Upper lobe of left lung (tissue), 6 donors: ENCODE results near the gene TOR1B. TPM values are rescaled to one million over a fixed set of nuclear protein-coding genes. Genes with fewer than 3 reads are reported as not detected.

Experiments
- ATAC-seq, 2 donors: fragments of 200-7000 bp; cut with Tn5 transposase; one replicate each; pipeline ENCODE4 v1.9.1; 2022; ENCODE audit warnings: mild to moderate bottlenecking in 2 of 2, moderate library complexity in 2 of 2; ENCODE audit not compliant: low FRiP score in 2 of 2
- DNase-seq, 2 donors: peaks; one replicate each; pipeline ENCODE4 v3.0.0-alpha.2; 2019 to 2020
- H3K27ac ChIP-seq, 4 donors: fragments of 200-600 bp; sonication (generic); one replicate each; pipeline ENCODE4 v1.5.1; 2016 to 2019
- H3K27me3 ChIP-seq, 4 donors: fragments of 200-600 bp; sonication (generic); one replicate each; pipeline ENCODE4 v1.5.1; 2017 to 2019
- H3K36me3 ChIP-seq, 4 donors: fragments of 200-600 bp; sonication (generic); one replicate each; pipeline ENCODE4 v1.5.1; 2016 to 2019
- H3K4me1 ChIP-seq, 4 donors: fragments of 200-600 bp; sonication (generic); one replicate each; pipeline ENCODE4 v1.5.1; 2018 to 2019
- H3K4me3 ChIP-seq, 4 donors: fragments of 200-600 bp; sonication (generic); one replicate each; pipeline ENCODE4 v1.5.1; 2017 to 2019; ENCODE audit warnings: mild to moderate bottlenecking in 2 of 4, moderate library complexity in 1 of 4
- H3K9me3 ChIP-seq, 4 donors: fragments of 200-600 bp; sonication (generic); one replicate each; pipeline ENCODE4 v1.5.1; 2018 to 2019
- CTCF ChIP-seq, 6 experiments: fragments of 450-650 bp in 4 of 6; fragments of 200-600 bp in 2 of 6; sonication (generic) in 2 of 6; IDR thresholded peaks; one replicate each; pipeline ENCODE4 v1.5.1; 2016 to 2019; ENCODE audit warnings: antibody characterized with exemption in 6 of 6
- EP300 ChIP-seq, 4 donors: sonication (generic); formaldehyde crosslinking; IDR thresholded peaks; one replicate each; pipeline ENCODE4 v1.5.1; 2017; ENCODE audit warnings: antibody characterized with exemption in 4 of 4, control low read depth in 2 of 4
- POLR2A ChIP-seq, 4 donors: fragments of 450-650 bp; IDR thresholded peaks; one replicate each; pipeline ENCODE4 v1.5.1; 2016 to 2017; ENCODE audit warnings: antibody characterized with exemption in 4 of 4, mild to moderate bottlenecking in 2 of 4
- POLR2AphosphoS5 ChIP-seq, 2 donors: sonication (generic); formaldehyde crosslinking; IDR thresholded peaks; one replicate each; pipeline ENCODE4 v1.5.1; 2017; ENCODE audit warnings: antibody characterized with exemption in 2 of 2
- WGBS, 2 donors: methylation state at CpG; one replicate each; pipeline ENCODE4 v1.1.5; 2017 to 2018; 5-methylcytosine and 5-hydroxymethylcytosine counted together
- total RNA-seq, 6 donors: library from RNA; depleted of rRNA in 4 of 6; stranded (reverse); fragments of >200 nt in 4 of 6; gene quantifications; one replicate each; pipeline versions ENCODE4 v1.1.0 to v1.2.1, GENCODE V29; 2016 to 2021
- donor health status: DM: no; HTN: no; CAD: no; lungs with moderate emphysema.
- donor health status: DM: no; HTN: yes; CAD: no; lungs with severe emphysema.

Gene TOR1B
- total RNA-seq, 6 donors from 2014 or later: 13.0 to 37.4 (median 25.0) TPM

DNA sequence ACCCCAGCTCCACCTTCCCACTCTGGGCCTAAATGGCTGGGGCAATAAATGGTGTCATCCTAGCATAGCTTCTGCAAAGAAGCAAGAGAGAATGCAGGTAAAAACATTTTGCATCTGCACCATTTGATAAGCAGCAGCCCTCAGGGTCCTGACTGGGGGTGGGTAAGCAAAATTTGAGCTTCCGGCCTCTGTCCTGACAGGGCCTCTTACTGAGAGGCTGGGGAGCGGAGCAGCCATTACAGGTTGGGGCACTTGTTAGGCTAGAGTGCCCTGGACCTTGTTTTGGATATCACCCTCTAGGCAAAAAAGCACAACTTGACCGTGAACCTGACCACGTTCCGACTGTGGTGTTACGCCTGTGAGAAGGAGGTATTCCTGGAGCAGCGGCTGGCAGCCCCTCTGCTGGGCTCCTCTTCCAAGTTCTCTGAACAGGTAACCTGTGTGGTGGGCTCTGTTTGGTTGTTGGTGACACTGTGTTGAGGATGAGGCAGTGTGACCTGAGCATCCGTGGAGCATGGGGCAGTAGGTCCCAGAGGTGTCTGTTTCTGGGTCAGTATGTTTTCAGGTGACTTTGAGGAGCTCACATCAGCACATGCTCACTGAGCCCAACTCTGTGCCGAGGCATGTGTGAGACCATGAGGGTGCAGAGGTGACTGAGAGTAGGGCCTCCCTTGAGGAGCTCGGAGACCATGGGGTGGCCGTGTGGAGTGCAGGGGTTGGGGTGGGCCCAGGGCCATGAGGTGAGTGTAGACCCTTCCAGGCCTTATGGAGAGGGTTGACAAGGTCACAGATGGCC, 55.4 kb downstream of the TOR1B start:
- ATAC-seq (peak in 1 of 2 donors; percentile 39), DNase-seq (no peak)
- H3K4me3 ChIP-seq: no peak overlapping the region
- peaks cover 11 to 80% (median 44%) of the 10 kb centered on the region in 4 donors for H3K36me3 ChIP-seq
- no peak overlapping the region for H3K27ac ChIP-seq
- no peaks in the 10 kb centered on the region for H3K27me3 ChIP-seq
- H3K9me3 ChIP-seq: no peaks in the 10 kb centered on the region
- H3K4me1 ChIP-seq: no peaks in the 10 kb centered on the region
- 85 to 90% methylated on average over 11 of the region's 11 CpGs for WGBS, 2 donors
- TF ChIP-seq POLR2AphosphoS5 (IDR thresholded peaks at IDR 0.05): no peak
- TF ChIP-seq POLR2A (IDR thresholded peaks at IDR 0.05): no peak
- TF ChIP-seq CTCF (IDR thresholded peaks at IDR 0.05): no peak
- no peak for TF ChIP-seq EP300 (IDR thresholded peaks at IDR 0.05)

Other genes with a start within 250 kb of the TOR1B start
- not detected for gene C9orf50, start 182.1 kb upstream of the TOR1B start, total RNA-seq
- 10 to 100 TPM; 15.0 to 37.7 (median 23.6) TPM for gene NTMT1, start 177.0 kb upstream of the TOR1B start, total RNA-seq
- gene ASB6, start 161.0 kb upstream of the TOR1B start, total RNA-seq: 10 to 100 TPM; 15.4 to 51.3 (median 21.9) TPM
- gene PRRX2, start 137.5 kb upstream of the TOR1B start, total RNA-seq: 1 to 10 TPM in 2 of 6 donors, under 1 TPM in 1, not detected in 3; 0.61 to 5.8 (median 1.3) TPM
- gene PTGES, start 50.1 kb upstream of the TOR1B start, total RNA-seq: 1 to 10 TPM in 5 of 6 donors, under 1 TPM in 1; 0.76 to 4.2 (median 2.5) TPM
- gene TOR1A, start 21.0 kb downstream of the TOR1B start, total RNA-seq: 10 to 100 TPM; 15.6 to 56.5 (median 34.7) TPM
- 10 to 100 TPM; 17.8 to 66.6 (median 36.5) TPM for gene C9orf78, start 32.1 kb downstream of the TOR1B start, total RNA-seq
- gene USP20, start 32.3 kb downstream of the TOR1B start, total RNA-seq: 10 to 100 TPM; 17.3 to 75.4 (median 26.2) TPM
- 10 to 100 TPM; 34.8 to 85.4 (median 51.6) TPM for gene FNBP1, start 240.0 kb downstream of the TOR1B start, total RNA-seq